Muscle layer of colon (tissue), 2 donors: ENCODE measurements around the gene CD200.

Experiments used
- H3K27ac ChIP-seq: one replicate; pipeline ENCODE4 v1.7.0; 2013; ENCODE audit warnings: low read depth, mild to moderate bottlenecking, low read length, moderate library complexity
- H3K27me3 ChIP-seq, 2 donors: one replicate each; pipeline ENCODE4 v1.7.0; 2013; ENCODE audit warnings: low read length in 2 of 2, mild to moderate bottlenecking in 2 of 2; ENCODE audit not compliant: insufficient read depth in 2 of 2, control insufficient read depth in 1 of 2
- H3K36me3 ChIP-seq: one replicate; pipeline ENCODE4 v1.7.0; 2013; ENCODE audit warnings: mild to moderate bottlenecking, low read length; ENCODE audit not compliant: insufficient read depth
- H3K4me1 ChIP-seq: one replicate; pipeline ENCODE4 v1.7.0; 2013; ENCODE audit warnings: mild to moderate bottlenecking, low read length; ENCODE audit not compliant: insufficient read depth
- H3K4me3 ChIP-seq, 2 donors: one replicate each; pipeline ENCODE4 v1.7.0; 2013; ENCODE audit warnings: low read length in 2 of 2, low read depth in 1 of 2, mild to moderate bottlenecking in 1 of 2, moderate library complexity in 1 of 2
- H3K9ac ChIP-seq: one replicate; pipeline ENCODE4 v1.7.0; 2013; ENCODE audit warnings: low read length
- H3K9me3 ChIP-seq: one replicate; pipeline ENCODE4 v1.7.0; 2013; ENCODE audit warnings: mild to moderate bottlenecking, low read length
- donor health status: abdominal sarcoma.
- donor health status: Adenocarcinoma of cecum.

CD200 gene

GRCh38 chr3:112350018-112350810 is 17.3 kb downstream of the CD200 start:
- Histone ChIP-seq H3K9ac (no peak overlapping the region), H3K36me3 (peaks cover 26% of the 10 kb centered on the region), H3K9me3 (no peaks in the 10 kb centered on the region), H3K4me1 (no peaks in the 10 kb centered on the region), H3K27me3 (no peaks in the 10 kb centered on the region), H3K4me3 (no peak overlapping the region), H3K27ac (no peak overlapping the region)

- H3K9ac ChIP-seq: no peak overlapping the region
- no peaks in the 10 kb centered on the region for H3K27me3 ChIP-seq
- no peak overlapping the region for H3K27ac ChIP-seq
- H3K4me1 ChIP-seq: no peaks in the 10 kb centered on the region
- no peaks in the 10 kb centered on the region for H3K9me3 ChIP-seq
- peaks cover 21% of the 10 kb centered on the region for H3K36me3 ChIP-seq
- H3K4me3 ChIP-seq: no peak overlapping the region
Observed at GRCh38 chr3:112351036-112351435, 18.1 kb downstream of the CD200 start.

- Histone ChIP-seq H3K9ac (no peak overlapping the region), H3K27me3 (no peaks in the 10 kb centered on the region), H3K36me3 (peaks cover 14% of the 10 kb centered on the region), H3K9me3 (no peaks in the 10 kb centered on the region), H3K4me3 (no peak overlapping the region), H3K27ac (no peak overlapping the region), H3K4me1 (no peaks in the 10 kb centered on the region)
Observed at GRCh38 chr3:112351823-112352222, 18.9 kb downstream of the CD200 start.

- Histone ChIP-seq H3K4me1 (no peaks in the 10 kb centered on the region), H3K27ac (no peak overlapping the region), H3K27me3 (no peaks in the 10 kb centered on the region), H3K9ac (no peak overlapping the region), H3K9me3 (no peaks in the 10 kb centered on the region), H3K4me3 (no peak overlapping the region), H3K36me3 (peaks cover 6% of the 10 kb centered on the region)
Observed at GRCh38 chr3:112352720-112353119, 19.8 kb downstream of the CD200 start.

- H3K36me3 ChIP-seq: peaks cover 6% of the 10 kb centered on the region
- no peak overlapping the region for H3K4me3 ChIP-seq
- no peaks in the 10 kb centered on the region for H3K9me3 ChIP-seq
- no peak overlapping the region for H3K9ac ChIP-seq
- H3K27ac ChIP-seq: no peak overlapping the region
- H3K4me1 ChIP-seq: no peaks in the 10 kb centered on the region
- H3K27me3 ChIP-seq: no peaks in the 10 kb centered on the region
Observed at GRCh38 chr3:112353365-112353764, 20.4 kb downstream of the CD200 start.

GRCh38 chr3:112354642-112355306 is 21.8 kb downstream of the CD200 start:
- H3K9ac ChIP-seq: no peak overlapping the region
- H3K27ac ChIP-seq: no peak overlapping the region
- no peaks in the 10 kb centered on the region for H3K4me1 ChIP-seq
- H3K36me3 ChIP-seq: peaks cover 6% of the 10 kb centered on the region
- no peaks in the 10 kb centered on the region for H3K9me3 ChIP-seq
- H3K4me3 ChIP-seq: no peak overlapping the region
- H3K27me3 ChIP-seq: no peaks in the 10 kb centered on the region

- no peak overlapping the region for H3K27ac ChIP-seq
Observed at GRCh38 chr3:112355307-112355687, 22.3 kb downstream of the CD200 start.

GRCh38 chr3:112357930-112358780 is 25.2 kb downstream of the CD200 start:
- Histone ChIP-seq H3K27ac (peak overlapping the region; percentile 16), H3K4me3 (no peak overlapping the region), H3K9ac (no peak overlapping the region), H3K4me1 (peaks cover 5% of the 10 kb centered on the region), H3K36me3 (peaks cover 6% of the 10 kb centered on the region), H3K27me3 (no peaks in the 10 kb centered on the region), H3K9me3 (no peaks in the 10 kb centered on the region)

More at GRCh38 chr3:112355307-112355687, 22.3 kb downstream of the CD200 start:
- Histone ChIP-seq H3K4me3 (no peak overlapping the region), H3K9me3 (no peaks in the 10 kb centered on the region), H3K36me3 (peaks cover 6% of the 10 kb centered on the region), H3K9ac (no peak overlapping the region), H3K4me1 (no peaks in the 10 kb centered on the region), H3K27me3 (no peaks in the 10 kb centered on the region)

- H3K9ac ChIP-seq: no peak overlapping the region
- H3K9me3 ChIP-seq: no peaks in the 10 kb centered on the region
- H3K27me3 ChIP-seq: no peaks in the 10 kb centered on the region
- H3K27ac ChIP-seq: no peak overlapping the region
- no peaks in the 10 kb centered on the region for H3K36me3 ChIP-seq
- peaks cover 5% of the 10 kb centered on the region for H3K4me1 ChIP-seq
- H3K4me3 ChIP-seq: no peak overlapping the region
Observed at GRCh38 chr3:112360561-112360960, 27.6 kb downstream of the CD200 start.

GRCh38 chr3:112362221-112362620 is 29.3 kb downstream of the CD200 start:
- H3K36me3 ChIP-seq: no peaks in the 10 kb centered on the region

GRCh38 chr3:112364291-112364690 is 31.3 kb downstream of the CD200 start:
- H3K27me3 ChIP-seq: no peaks in the 10 kb centered on the region
- H3K9ac ChIP-seq: no peak overlapping the region
- H3K9me3 ChIP-seq: no peaks in the 10 kb centered on the region
- H3K36me3 ChIP-seq: no peaks in the 10 kb centered on the region
- H3K4me3 ChIP-seq: no peak overlapping the region
- H3K4me1 ChIP-seq: peaks cover 5% of the 10 kb centered on the region
- H3K27ac ChIP-seq: no peak overlapping the region

More at GRCh38 chr3:112362221-112362620, 29.3 kb downstream of the CD200 start:
- Histone ChIP-seq H3K9ac (no peak overlapping the region), H3K4me3 (no peak overlapping the region), H3K9me3 (no peaks in the 10 kb centered on the region), H3K4me1 (peaks cover 5% of the 10 kb centered on the region), H3K27me3 (no peaks in the 10 kb centered on the region), H3K27ac (no peak overlapping the region)
